ENCODE data around the gene SMIM36. TPM values are rescaled to one million over a fixed set of nuclear protein-coding genes. Genes with fewer than 3 reads are reported as not detected.
"Not testable (repeated sequence)": the region's sequence is repeated elsewhere in the genome, so short reads cannot be mapped to it uniquely, and the experiment has no call there.

The SMIM36 gene
- total RNA-seq, 1 donor from 2014 or later: not detected

GRCh38 chr17:55520402-55520801 is 9.2 kb upstream of the SMIM36 start:
- FAIRE-seq (no peak), DNase-seq (ENCODE audit: low read depth) (no peak)
- Histone ChIP-seq H3K27me3 (ENCODE audit: control insufficient read depth, insufficient read depth, low read length) (no peaks in the 10 kb centered on the region), H3K36me3 (ENCODE audit: control insufficient read depth, insufficient read depth, low read length) (no peaks in the 10 kb centered on the region), H3K4me3 (ENCODE audit: low read depth, low read length) (no peak overlapping the region)
- TF ChIP-seq CTCF (IDR thresholded peaks at IDR 0.05; ENCODE audit: insufficient read depth, low read length, severe bottlenecking): no peak

- no peak for TF ChIP-seq CTCF (IDR thresholded peaks at IDR 0.05; ENCODE audit: insufficient read depth, low read length, severe bottlenecking)
- DNase-seq (ENCODE audit: low read depth): no peak
- H3K36me3 ChIP-seq (ENCODE audit: control insufficient read depth, insufficient read depth, low read length): no peaks in the 10 kb centered on the region
- no peak for FAIRE-seq
- H3K27me3 ChIP-seq (ENCODE audit: control insufficient read depth, insufficient read depth, low read length): no peaks in the 10 kb centered on the region
- H3K4me3 ChIP-seq (ENCODE audit: low read depth, low read length): no peak overlapping the region
Measured at GRCh38 chr17:55518510-55518909, 7.3 kb upstream of the SMIM36 start.

GRCh38 chr17:55513885-55514590 is 2.8 kb upstream of the SMIM36 start:
- DNase-seq (ENCODE audit: low read depth) (peak; percentile 64), FAIRE-seq (no peak)
- peaks cover 1% of the 10 kb centered on the region for H3K27me3 ChIP-seq (ENCODE audit: control insufficient read depth, insufficient read depth, low read length)
- peak; percentile 79 for TF ChIP-seq CTCF (IDR thresholded peaks at IDR 0.05; ENCODE audit: insufficient read depth, low read length, severe bottlenecking)
- no peaks in the 10 kb centered on the region for H3K36me3 ChIP-seq (ENCODE audit: control insufficient read depth, insufficient read depth, low read length)
- no peak overlapping the region for H3K4me3 ChIP-seq (ENCODE audit: low read depth, low read length)

- H3K27me3 ChIP-seq (ENCODE audit: control insufficient read depth, insufficient read depth, low read length); H3K36me3 ChIP-seq (ENCODE audit: control insufficient read depth, insufficient read depth, low read length); H3K4me3 ChIP-seq (ENCODE audit: low read depth, low read length); FAIRE-seq; DNase-seq (ENCODE audit: low read depth): not testable (repeated sequence)
Measured at GRCh38 chr17:55507669-55508068, 3.6 kb downstream of the SMIM36 start.

GRCh38 chr17:55501626-55502025 is 9.6 kb downstream of the SMIM36 start:
- not testable (repeated sequence) for H3K36me3 ChIP-seq (ENCODE audit: control insufficient read depth, insufficient read depth, low read length); H3K27me3 ChIP-seq (ENCODE audit: control insufficient read depth, insufficient read depth, low read length); FAIRE-seq

GRCh38 chr17:55500103-55500502 is 11.1 kb downstream of the SMIM36 start:
- no peak for FAIRE-seq
- DNase-seq (ENCODE audit: low read depth): no peak
- Histone ChIP-seq H3K4me3 (ENCODE audit: low read depth, low read length) (no peak overlapping the region), H3K36me3 (ENCODE audit: control insufficient read depth, insufficient read depth, low read length) (no peaks in the 10 kb centered on the region), H3K27me3 (ENCODE audit: control insufficient read depth, insufficient read depth, low read length) (no peaks in the 10 kb centered on the region)
- no peak for TF ChIP-seq CTCF (IDR thresholded peaks at IDR 0.05; ENCODE audit: insufficient read depth, low read length, severe bottlenecking)

More at GRCh38 chr17:55501626-55502025, 9.6 kb downstream of the SMIM36 start:
- not testable (repeated sequence) for H3K4me3 ChIP-seq (ENCODE audit: low read depth, low read length); DNase-seq (ENCODE audit: low read depth)

All from bronchial epithelial cell (primary cell).